ENCODE results near the gene ANKRD34C. TPM values are rescaled to one million over a fixed set of nuclear protein-coding genes. Genes with fewer than 3 reads are reported as not detected.

ANKRD34C gene
- total RNA-seq, 4 donors from 2014 or later: not detected

GRCh38 chr15:79248183-79248582 is 34.3 kb upstream of the ANKRD34C start:
- Histone ChIP-seq H3K27ac (no peak overlapping the region), H3K27me3 (no peaks in the 10 kb centered on the region), H3K36me3 (no peaks in the 10 kb centered on the region), H3K9me3 (no peaks in the 10 kb centered on the region), H3K4me3 (no peak overlapping the region), H3K4me1 (no peaks in the 10 kb centered on the region)
- DNase-seq: no peak
- TF ChIP-seq CTCF (IDR thresholded peaks at IDR 0.05): no peak
- intact Hi-C loops (cut with DNase I; ENCODE audit: low total_unique reads): no loop called here

GRCh38 chr15:79257454-79257853 is 25.1 kb upstream of the ANKRD34C start:
- Histone ChIP-seq H3K4me3 (no peak overlapping the region), H3K4me1 (no peaks in the 10 kb centered on the region), H3K36me3 (no peaks in the 10 kb centered on the region), H3K27ac (no peak overlapping the region), H3K9me3 (no peaks in the 10 kb centered on the region), H3K27me3 (no peaks in the 10 kb centered on the region)
- DNase-seq: no peak
- intact Hi-C loops (cut with DNase I; ENCODE audit: low total_unique reads): no loop called here
- TF ChIP-seq POLR2A (IDR thresholded peaks at IDR 0.05) (no peak), CTCF (IDR thresholded peaks at IDR 0.05) (no peak)

DNA sequence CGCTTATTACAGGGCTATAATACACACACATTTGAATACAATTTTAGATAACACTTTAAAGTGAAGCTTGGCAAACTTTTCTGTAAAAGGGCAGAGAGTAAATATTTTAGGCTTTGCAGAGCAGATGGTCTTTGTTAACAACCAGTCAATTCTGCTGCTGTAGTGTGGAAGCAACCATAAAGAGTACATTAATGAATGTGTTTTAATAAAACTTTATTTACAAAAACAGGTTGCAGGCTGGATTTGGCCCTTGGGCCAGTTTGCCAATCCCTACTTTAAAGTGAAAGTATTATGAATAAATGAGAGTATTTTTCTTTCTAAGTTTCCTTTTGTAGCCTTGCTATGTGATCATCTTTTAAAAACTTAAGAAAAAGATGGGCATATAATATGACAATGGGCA is 20.7 kb upstream of the ANKRD34C start:
- Histone ChIP-seq H3K9me3 (no peaks in the 10 kb centered on the region), H3K36me3 (no peaks in the 10 kb centered on the region), H3K4me3 (no peak overlapping the region), H3K4me1 (no peaks in the 10 kb centered on the region), H3K27ac (no peak overlapping the region), H3K27me3 (no peaks in the 10 kb centered on the region)
- no peak for DNase-seq
- intact Hi-C loops (cut with DNase I; ENCODE audit: low total_unique reads): no loop called here
- TF ChIP-seq POLR2A (IDR thresholded peaks at IDR 0.05) (no peak), CTCF (IDR thresholded peaks at IDR 0.05) (no peak)

DNA sequence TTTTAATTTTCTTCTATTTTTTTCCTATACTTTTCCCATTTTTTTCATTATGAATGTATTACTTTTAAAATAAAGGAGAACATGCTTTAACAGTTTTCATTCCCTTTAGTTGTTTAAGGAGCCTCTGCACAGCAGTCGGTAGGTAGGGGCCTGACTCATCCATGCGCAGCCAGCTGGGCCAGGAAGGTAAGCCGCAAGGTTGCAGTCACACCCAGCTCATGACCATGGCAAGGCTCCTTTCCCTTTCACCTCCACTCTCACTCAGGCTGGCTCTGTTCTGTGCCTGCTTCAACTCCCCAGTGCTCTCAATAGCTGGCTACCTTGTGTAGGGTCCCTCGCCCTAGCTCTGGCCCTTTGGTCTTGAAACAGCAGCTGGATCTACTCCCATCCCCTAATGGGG is 17.4 kb upstream of the ANKRD34C start:
- no peaks in the 10 kb centered on the region for H3K9me3 ChIP-seq
- H3K27me3 ChIP-seq: no peaks in the 10 kb centered on the region
- H3K4me3 ChIP-seq: no peak overlapping the region
- no peak for TF ChIP-seq POLR2A (IDR thresholded peaks at IDR 0.05)
- no peak for TF ChIP-seq CTCF (IDR thresholded peaks at IDR 0.05)
- H3K36me3 ChIP-seq: no peaks in the 10 kb centered on the region
- H3K27ac ChIP-seq: no peak overlapping the region
- no peaks in the 10 kb centered on the region for H3K4me1 ChIP-seq
- intact Hi-C loops (cut with DNase I; ENCODE audit: low total_unique reads): no loop called here
- no peak for DNase-seq

- DNase-seq: no peak
- TF ChIP-seq POLR2A (IDR thresholded peaks at IDR 0.05): no peak
- Histone ChIP-seq H3K4me1 (no peaks in the 10 kb centered on the region), H3K27ac (no peak overlapping the region), H3K4me3 (no peak overlapping the region), H3K27me3 (no peaks in the 10 kb centered on the region), H3K9me3 (no peaks in the 10 kb centered on the region), H3K36me3 (no peaks in the 10 kb centered on the region)
- intact Hi-C loops (cut with DNase I; ENCODE audit: low total_unique reads): no loop called here
Measured at GRCh38 chr15:79265987-79266579, 16.4 kb upstream of the ANKRD34C start.

Measured in uterus (tissue), 4 donors.